Heart left ventricle (tissue), 16 donors: ENCODE data around the gene SMARCA5. TPM values are rescaled to one million over a fixed set of nuclear protein-coding genes. Genes with fewer than 3 reads are reported as not detected.

ENCODE experiments used
- ATAC-seq, 4 donors: fragments of 200-7000 bp; cut with Tn5 transposase; one replicate each; pipeline ENCODE4 v1.9.1; 2020 to 2022; ENCODE audit warnings: moderate library complexity in 4 of 4, mild to moderate bottlenecking in 3 of 4, moderate number of reproducible peaks in 1 of 4
- DNase-seq, 5 donors: peaks; one replicate each; pipeline ENCODE4 v3.0.0-alpha.2; 2020
- H3K27ac ChIP-seq, 12 donors: fragments of 200-600 bp; sonication (generic) in 4 of 12; one replicate each; pipeline versions ENCODE4 v1.5.0 to v1.8.0; 2016 to 2022; ENCODE audit warnings: mild to moderate bottlenecking in 2 of 12
- H3K27me3 ChIP-seq, 9 donors: fragments of 200-600 bp; sonication (generic) in 2 of 9; one replicate each; pipeline versions ENCODE4 v1.5.1 to v1.8.0; 2016 to 2022; ENCODE audit warnings: mild to moderate bottlenecking in 3 of 9
- H3K36me3 ChIP-seq, 9 donors: fragments of 200-600 bp; sonication (generic) in 2 of 9; one replicate each; pipeline versions ENCODE4 v1.5.0 to v1.8.0; 2018 to 2022; ENCODE audit warnings: mild to moderate bottlenecking in 2 of 9
- H3K4me1 ChIP-seq, 12 donors: fragments of 200-600 bp; sonication (generic) in 4 of 12; one replicate each; pipeline versions ENCODE4 v1.5.0 to v1.8.0; 2016 to 2022; ENCODE audit warnings: mild to moderate bottlenecking in 3 of 12
- H3K4me3 ChIP-seq, 12 donors: fragments of 200-600 bp; sonication (generic) in 4 of 12; one replicate each; pipeline versions ENCODE4 v1.5.0 to v1.8.0; 2017 to 2022; ENCODE audit warnings: mild to moderate bottlenecking in 9 of 12, moderate library complexity in 4 of 12
- H3K9me3 ChIP-seq, 12 donors: fragments of 200-600 bp; sonication (generic) in 4 of 12; one replicate each; pipeline versions ENCODE4 v1.5.0 to v1.8.0; 2016 to 2022; ENCODE audit warnings: mild to moderate bottlenecking in 1 of 12
- POLR2A ChIP-seq, 2 donors: fragments of 450-650 bp; IDR thresholded peaks; one replicate each; pipeline ENCODE4 v1.6.1; 2017; ENCODE audit warnings: antibody characterized with exemption in 2 of 2, mild to moderate bottlenecking in 2 of 2, moderate library complexity in 2 of 2
- WGBS, 4 donors: extraction: QIAGEN DNeasy Blood & Tissue Kit in 2 of 4; methylation state at CpG; one replicate each; pipeline versions ENCODE4 v1.1.5 to v1.1.7; 2013 to 2018; 5-methylcytosine and 5-hydroxymethylcytosine counted together
- intact Hi-C, 10 donors: fragments of 100-400 bp; cut with DNase I; formaldehyde crosslinking; loops; one replicate each; pipeline versions ENCODE4 v1.11.1 to v1.14.2; 2022
- long read RNA-seq, 3 donors: library from polyadenylated mRNA; unstranded; transcript quantifications; one replicate each; pipeline ENCODE4 v2.0.0, GENCODE V29; 2020 to 2021
- polyA plus RNA-seq, 2 donors: library from polyadenylated mRNA; stranded (reverse); fragments of 200-250 nt; gene quantifications; one replicate each; pipeline ENCODE4 v1.2.3, GENCODE V29; 2013
- total RNA-seq, 9 donors: library from RNA; depleted of rRNA in 2 of 9; stranded (reverse); fragments of >200 nt in 2 of 9; fragmentation: NEBNext Ultra II Directional in 3 of 9; extraction: Animal tissue kit (Norgen Biotek cat#: 25700) in 3 of 9; gene quantifications; one replicate each; pipeline versions ENCODE4 v1.1.0 to v1.2.4, GENCODE V29; 2016 to 2023
- TF ChIP-seq, protein P1 (sequence below), 12 donors: fragments of 200-600 bp; sonication (generic) in 4 of 12; IDR thresholded peaks; one replicate each; pipeline versions ENCODE4 v1.5.0 to v1.8.0; 2018 to 2022; ENCODE audit warnings: antibody characterized with exemption in 12 of 12, mild to moderate bottlenecking in 5 of 12
- donor health status: ischemic (EF 13 %, LVEDD 7.1; RV severe dilation, severe dysfunction).
- donor health status: healthy with polysubstance abuse.
- donor health status: DM: no; HTN: yes; CAD: no.
- donor health status: DM: no; HTN: no; CAD: no.
- donor health status: ischemic (EF 25% LVEDD 6.9; RV normal size, moderate dysfunction).
- donor health status: ischemic (EF 25% LVEDD 5.7; RV mildly dilated, moderate dysfunction).
- donor health status: healthy.
- donor health status: DM: yes; HTN: yes; CAD: no.
- donor health status: ischemic (EF 35%, LVEDD 5.7; RV mildly dilated, moderate dysfunction).
- donor health status: nonischemic (EF 11% LVEDD 7.7; RV severe dilation, severe dysfunction).
- donor health status: DM: yes; HTN: yes; CAD: no.
- donor health status: PGD.
- donor health status: ischemic (EF 29% LVEDD 5.4; RV normal size, mild dysfunction).
- donor health status: nonischemic (EF 23%, LVEDD 6.1; RV moderate dilation, normal function).

The SMARCA5 gene, protein sequence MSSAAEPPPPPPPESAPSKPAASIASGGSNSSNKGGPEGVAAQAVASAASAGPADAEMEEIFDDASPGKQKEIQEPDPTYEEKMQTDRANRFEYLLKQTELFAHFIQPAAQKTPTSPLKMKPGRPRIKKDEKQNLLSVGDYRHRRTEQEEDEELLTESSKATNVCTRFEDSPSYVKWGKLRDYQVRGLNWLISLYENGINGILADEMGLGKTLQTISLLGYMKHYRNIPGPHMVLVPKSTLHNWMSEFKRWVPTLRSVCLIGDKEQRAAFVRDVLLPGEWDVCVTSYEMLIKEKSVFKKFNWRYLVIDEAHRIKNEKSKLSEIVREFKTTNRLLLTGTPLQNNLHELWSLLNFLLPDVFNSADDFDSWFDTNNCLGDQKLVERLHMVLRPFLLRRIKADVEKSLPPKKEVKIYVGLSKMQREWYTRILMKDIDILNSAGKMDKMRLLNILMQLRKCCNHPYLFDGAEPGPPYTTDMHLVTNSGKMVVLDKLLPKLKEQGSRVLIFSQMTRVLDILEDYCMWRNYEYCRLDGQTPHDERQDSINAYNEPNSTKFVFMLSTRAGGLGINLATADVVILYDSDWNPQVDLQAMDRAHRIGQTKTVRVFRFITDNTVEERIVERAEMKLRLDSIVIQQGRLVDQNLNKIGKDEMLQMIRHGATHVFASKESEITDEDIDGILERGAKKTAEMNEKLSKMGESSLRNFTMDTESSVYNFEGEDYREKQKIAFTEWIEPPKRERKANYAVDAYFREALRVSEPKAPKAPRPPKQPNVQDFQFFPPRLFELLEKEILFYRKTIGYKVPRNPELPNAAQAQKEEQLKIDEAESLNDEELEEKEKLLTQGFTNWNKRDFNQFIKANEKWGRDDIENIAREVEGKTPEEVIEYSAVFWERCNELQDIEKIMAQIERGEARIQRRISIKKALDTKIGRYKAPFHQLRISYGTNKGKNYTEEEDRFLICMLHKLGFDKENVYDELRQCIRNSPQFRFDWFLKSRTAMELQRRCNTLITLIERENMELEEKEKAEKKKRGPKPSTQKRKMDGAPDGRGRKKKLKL
- total RNA-seq (10 to 100 TPM; 21.2 to 36.3 (median 30.3) TPM), polyA plus RNA-seq (10 to 100 TPM in 1 of 2 donors, 1 to 10 TPM in 1; 9.1 to 18.5 TPM)
- long read RNA-seq, donor 1, full-length matches to known transcripts = 124 of 173 reads
- long read RNA-seq, donor 1, partial matches to known transcripts = 42 of 173 reads
- long read RNA-seq, donor 1, other reads (novel, unspliced or antisense) = 7 of 173 reads
- long read RNA-seq, donor 2, full-length matches to known transcripts = 76 of 330 reads
- long read RNA-seq, donor 2, partial matches to known transcripts = 247 of 330 reads
- long read RNA-seq, donor 2, other reads (novel, unspliced or antisense) = 7 of 330 reads
- long read RNA-seq, donor 3, full-length matches to known transcripts = 113 of 165 reads
- long read RNA-seq, donor 3, partial matches to known transcripts = 52 of 165 reads
- long read RNA-seq, donor 3, other reads (novel, unspliced or antisense) = 0 of 165 reads

DNA sequence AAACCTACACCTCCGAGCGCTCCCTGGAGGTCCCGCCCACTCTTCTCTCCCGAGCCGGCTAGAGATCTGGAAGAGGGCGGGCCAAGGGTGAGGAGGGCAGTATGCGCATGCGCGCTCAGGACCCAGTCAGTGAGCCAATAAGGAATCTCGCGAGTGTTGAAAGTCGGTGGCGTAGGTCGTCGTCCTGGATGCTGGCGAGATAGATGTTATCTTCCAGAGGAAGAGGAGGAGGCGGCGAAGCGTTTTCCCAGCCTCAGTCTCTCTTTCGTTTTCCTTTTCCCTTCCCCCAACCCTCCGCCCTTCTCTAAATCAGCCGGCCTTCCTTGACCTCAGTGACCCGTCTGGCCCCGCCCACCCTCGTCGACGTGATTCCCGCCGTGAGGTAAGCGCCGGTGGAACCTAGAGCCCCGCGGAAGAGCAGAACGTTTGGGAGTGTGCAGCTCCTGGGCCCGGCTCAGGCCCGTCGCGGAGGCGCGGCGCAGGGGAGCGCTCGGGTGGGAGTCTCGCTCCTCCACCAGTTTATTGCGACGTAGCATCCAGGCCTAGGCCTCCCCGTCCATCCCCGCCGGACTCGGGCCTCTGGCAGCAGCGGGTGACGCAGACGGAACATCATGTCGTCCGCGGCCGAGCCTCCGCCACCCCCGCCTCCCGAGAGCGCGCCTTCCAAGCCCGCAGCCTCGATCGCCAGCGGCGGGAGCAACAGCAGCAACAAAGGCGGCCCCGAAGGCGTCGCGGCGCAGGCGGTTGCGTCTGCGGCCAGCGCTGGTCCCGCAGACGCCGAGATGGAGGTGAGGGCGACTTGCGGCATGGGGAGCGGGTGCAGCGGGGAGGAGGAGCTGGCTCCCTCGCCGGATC is at the start of gene SMARCA5:
SMARCA5 (plus strand) TSS at position 389 of the 855 bp plus-strand sequence; CDS start at position 612, 223 bp downstream.
- intact Hi-C loops = loop anchor here in 2 of 10 donors (2.0 to 10.0 kb wide), 2 partner anchors 177 to 179 kb away; partner anchors contain the start of gene GAB1 (in 2 of the 2)
- Histone ChIP-seq H3K27ac (peak within 1 kb of the TSS; percentile 88 to 100 (median 98)), H3K27me3 (no peaks in the 10 kb centered on the region), H3K4me1 (peaks cover 8 to 42% (median 35%) of the 10 kb centered on the region in 12 donors), H3K9me3 (peaks cover 0 to 4% (median 0%) of the 10 kb centered on the region in 12 donors), H3K36me3 (peaks cover 0 to 16% (median 14%) of the 10 kb centered on the region in 9 donors), H3K4me3 (peak within 1 kb of the TSS; percentile 69 to 99 (median 89))
- peak; percentile 94 to 97 (median 96) for ATAC-seq
- peak; percentile 96 to 98 (median 98) for DNase-seq
- peak; percentile 67 to 88 for TF ChIP-seq POLR2A (IDR thresholded peaks at IDR 0.05)
- TF ChIP-seq, protein P1, sequence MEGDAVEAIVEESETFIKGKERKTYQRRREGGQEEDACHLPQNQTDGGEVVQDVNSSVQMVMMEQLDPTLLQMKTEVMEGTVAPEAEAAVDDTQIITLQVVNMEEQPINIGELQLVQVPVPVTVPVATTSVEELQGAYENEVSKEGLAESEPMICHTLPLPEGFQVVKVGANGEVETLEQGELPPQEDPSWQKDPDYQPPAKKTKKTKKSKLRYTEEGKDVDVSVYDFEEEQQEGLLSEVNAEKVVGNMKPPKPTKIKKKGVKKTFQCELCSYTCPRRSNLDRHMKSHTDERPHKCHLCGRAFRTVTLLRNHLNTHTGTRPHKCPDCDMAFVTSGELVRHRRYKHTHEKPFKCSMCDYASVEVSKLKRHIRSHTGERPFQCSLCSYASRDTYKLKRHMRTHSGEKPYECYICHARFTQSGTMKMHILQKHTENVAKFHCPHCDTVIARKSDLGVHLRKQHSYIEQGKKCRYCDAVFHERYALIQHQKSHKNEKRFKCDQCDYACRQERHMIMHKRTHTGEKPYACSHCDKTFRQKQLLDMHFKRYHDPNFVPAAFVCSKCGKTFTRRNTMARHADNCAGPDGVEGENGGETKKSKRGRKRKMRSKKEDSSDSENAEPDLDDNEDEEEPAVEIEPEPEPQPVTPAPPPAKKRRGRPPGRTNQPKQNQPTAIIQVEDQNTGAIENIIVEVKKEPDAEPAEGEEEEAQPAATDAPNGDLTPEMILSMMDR (IDR thresholded peaks at IDR 0.05) = no peak
- 0 to 1% (median 1%) methylated on average over 41 to 86 of the region's 86 CpGs for WGBS, 4 donors

DNA sequence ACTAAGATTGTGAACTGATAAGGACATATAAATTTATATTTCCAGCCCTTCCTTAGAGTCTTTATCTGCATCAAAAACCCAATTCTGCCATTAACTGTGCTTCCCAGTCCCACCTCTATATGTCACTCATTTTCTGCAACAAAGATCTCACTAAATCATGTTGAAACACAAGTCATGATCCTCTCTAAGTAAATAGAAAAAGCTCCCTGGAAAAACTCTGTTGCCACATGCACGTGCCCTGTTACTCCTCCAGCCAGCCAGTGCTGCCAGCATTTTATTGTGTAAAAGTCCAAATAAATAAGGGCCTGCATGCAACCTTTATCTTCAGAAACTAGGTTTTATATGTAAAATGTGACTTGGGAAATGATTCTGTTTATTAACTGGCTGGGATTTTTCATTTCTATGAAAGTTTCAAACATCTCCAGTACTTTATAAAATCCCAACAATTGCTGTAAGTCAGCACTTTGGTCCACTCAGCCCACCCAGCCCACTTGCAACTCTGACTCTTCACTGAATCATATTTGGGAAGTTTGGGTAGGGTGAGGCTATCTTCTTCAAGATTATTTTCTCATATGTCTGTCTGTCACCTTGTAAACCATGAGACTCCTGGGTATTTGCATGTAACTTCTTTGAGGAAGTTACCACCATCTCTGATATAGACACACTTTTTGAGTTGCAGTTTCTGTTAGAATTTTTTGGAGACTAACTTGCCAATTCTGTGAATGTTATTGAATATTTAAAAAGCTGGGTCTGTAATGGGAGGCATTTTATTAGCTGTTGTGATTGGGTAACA is 40.0 kb upstream of the SMARCA5 start:
- WGBS, 4 donors = 72 to 80% (median 76%) methylated on average over 1 of the region's 1 CpG
- Histone ChIP-seq H3K36me3 (peaks cover 0 to 79% (median 23%) of the 10 kb centered on the region in 9 donors), H3K4me1 (no peaks in the 10 kb centered on the region), H3K27ac (no peak overlapping the region), H3K9me3 (no peaks in the 10 kb centered on the region), H3K4me3 (no peak overlapping the region), H3K27me3 (no peaks in the 10 kb centered on the region)
- TF ChIP-seq, protein P1 (IDR thresholded peaks at IDR 0.05) = no peak
- TF ChIP-seq POLR2A (IDR thresholded peaks at IDR 0.05) = no peak
- intact Hi-C loops = loop anchor here in 1 of 10 donors (10.0 kb wide), 1 partner anchor 139 kb away; the partner anchor contains the start of gene GAB1
- no peak for DNase-seq
- peak in 1 of 4 donors; percentile 17 for ATAC-seq
